BJ (cell line): ENCODE results near the gene PTGES. TPM values are rescaled to one million over a fixed set of nuclear protein-coding genes. Genes with fewer than 3 reads are reported as not detected.
"Not testable (repeated sequence)": the region's sequence is repeated elsewhere in the genome, so short reads cannot be mapped to it uniquely, and the experiment has no call there.

ENCODE experiments used
- CTCF ChIA-PET: fragments of 350-600 bp; formaldehyde crosslinking; extraction: SDS; loops from one replicate; lab custom pipeline; 2021; ENCODE audit warnings: antibody characterized with exemption, inconsistent platforms; lab: Yijun Ruan, JAX
- POLR2A ChIA-PET: fragments of 300-600 bp; sonication (Branson Sonifier 250); formaldehyde crosslinking; extraction: SDS; loops from one replicate; lab custom pipeline; 2021; ENCODE audit warnings: antibody characterized with exemption; lab: Charles Lee
- DNase-seq: peaks from one replicate; pipeline ENCODE4 v3.0.0-alpha.2; 2011; ENCODE audit warnings: low read depth
- H3K27me3 ChIP-seq: 2 replicates; pipeline ENCODE4 v1.6.0; 2011; ENCODE audit warnings: low read length; ENCODE audit not compliant: control insufficient read depth, insufficient read depth
- H3K36me3 ChIP-seq: 2 replicates; pipeline ENCODE4 v1.5.1; 2011; ENCODE audit warnings: low read length; ENCODE audit not compliant: control insufficient read depth, insufficient read depth
- H3K4me3 ChIP-seq: 2 replicates; pipeline ENCODE4 v1.5.1; 2011; ENCODE audit warnings: low read depth, mild to moderate bottlenecking, control low read depth, low read length
- CTCF ChIP-seq: IDR thresholded peaks from 2 replicates; pipeline ENCODE4 v1.5.1; 2011; ENCODE audit warnings: low read depth, mild to moderate bottlenecking, control low read depth, inconsistent platforms, low read length, moderate library complexity; ENCODE audit not compliant: insufficient read depth
- polyA plus RNA-seq: library from polyadenylated mRNA; depleted of rRNA; stranded (reverse); fragments of >200 nt; gene quantifications from 2 replicates; pipeline ENCODE4 v1.2.3, GENCODE V29; 2011

The PTGES gene
- polyA plus RNA-seq, 1 experiment: 16.4 TPM

- H3K36me3 ChIP-seq: no peaks in the 10 kb centered on the region
- TF ChIP-seq CTCF: no peak
- H3K4me3 ChIP-seq: peak overlapping the region; percentile 20; the same call in 1 of the 2 replicates
- no peaks in the 10 kb centered on the region for H3K27me3 ChIP-seq
- no peak for DNase-seq
- POLR2A ChIA-PET: interaction anchor here (1.2 kb wide), 1 partner anchor 14 kb away, joined by 3 read pairs; no protein-coding TSS in a partner anchor
- CTCF ChIA-PET: interaction anchor here (0.5 to 3.4 kb wide), 8 partner anchors 8 to 134 kb away, joined by 3 to 39 read pairs (median 4); partner anchors contain the start of gene ASB6
Observed at GRCh38 chr9:129776566-129776937, 23.7 kb upstream of the PTGES start.

- H3K27me3 ChIP-seq, H3K4me3 ChIP-seq, DNase-seq, H3K36me3 ChIP-seq, POLR2A ChIA-PET: not testable (repeated sequence)
- CTCF ChIA-PET: interaction anchor here (2.8 to 3.4 kb wide), 3 partner anchors 38 to 133 kb away, joined by 14 to 39 read pairs (median 20); partner anchors contain the start of gene ASB6
Observed at GRCh38 chr9:129776096-129776495, 23.3 kb upstream of the PTGES start.

DNA sequence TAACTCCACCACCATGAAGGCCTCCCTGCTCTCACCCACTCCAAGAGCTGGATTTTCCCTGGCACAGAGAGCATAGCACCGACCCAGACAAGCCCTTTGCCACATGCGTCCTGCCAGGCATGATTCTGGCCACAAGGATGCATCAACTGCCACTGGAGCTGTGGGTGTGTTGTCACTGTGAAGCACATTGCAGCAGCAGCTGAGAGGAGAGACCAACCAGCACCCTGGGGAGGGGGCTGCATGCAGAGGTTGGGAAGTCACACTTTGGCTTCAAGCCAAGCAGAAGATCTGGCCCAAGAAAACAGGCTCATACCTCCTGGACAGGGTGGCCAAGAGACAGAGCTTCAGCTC, 22.6 kb upstream of the PTGES start:
- DNase-seq: no peak
- H3K27me3 ChIP-seq: no peaks in the 10 kb centered on the region
- POLR2A ChIA-PET: no interaction called here
- CTCF ChIA-PET: interaction anchor here (0.9 to 3.4 kb wide), 2 partner anchors 8 to 37 kb away, joined by 3 to 39 read pairs; no protein-coding TSS in a partner anchor
- TF ChIP-seq CTCF: no peak
- no peak overlapping the region for H3K4me3 ChIP-seq
- H3K36me3 ChIP-seq: no peaks in the 10 kb centered on the region

- Histone ChIP-seq H3K36me3 (no peaks in the 10 kb centered on the region), H3K4me3 (no peak overlapping the region), H3K27me3 (no peaks in the 10 kb centered on the region)
- no peak for DNase-seq
- TF ChIP-seq CTCF: no peak
- ChIA-PET POLR2A (no interaction called here), CTCF (interaction anchor here (0.5 to 0.9 kb wide), 2 partner anchors 8 to 422 kb away, joined by 3 read pairs; no protein-coding TSS in a partner anchor)
Observed at GRCh38 chr9:129774791-129775447, 22.1 kb upstream of the PTGES start.

DNA sequence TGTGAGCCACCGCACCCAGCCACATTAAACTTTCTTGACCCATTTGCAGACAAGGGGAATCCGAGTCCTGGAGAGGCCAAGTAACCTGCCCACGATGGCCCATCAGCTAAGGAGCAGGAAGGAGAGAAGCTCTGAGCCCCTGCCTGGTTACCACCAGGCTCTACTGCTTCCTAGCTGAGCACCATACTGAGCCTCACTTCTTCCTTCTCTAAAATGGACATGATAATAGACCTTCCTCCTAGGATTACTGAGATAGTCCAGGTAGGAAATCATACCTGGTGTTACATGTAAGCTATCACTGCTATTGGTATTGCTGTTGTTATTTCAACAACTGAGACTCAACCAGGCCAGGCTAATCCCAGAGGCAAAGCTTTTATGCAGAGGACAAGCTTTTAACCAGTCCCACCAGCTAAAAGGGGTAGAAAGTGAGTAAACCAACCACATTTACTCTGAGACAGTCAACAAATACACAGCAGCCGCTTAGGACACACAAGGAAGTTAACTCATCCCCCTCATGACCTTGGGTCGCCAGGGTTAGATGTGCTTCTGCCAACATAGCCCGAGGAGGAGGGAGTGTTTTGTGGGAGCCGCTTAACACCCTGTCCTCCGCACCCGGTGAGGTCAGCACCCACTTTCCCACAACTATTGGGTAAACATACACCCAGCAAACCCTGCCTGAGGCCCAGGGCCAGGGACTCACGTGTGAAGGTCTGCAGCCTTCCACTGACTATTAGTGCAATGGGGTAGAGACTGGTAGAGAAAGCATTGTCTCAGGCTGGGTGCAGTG, 20.6 kb upstream of the PTGES start:
- POLR2A ChIA-PET: no interaction called here
- no peak for DNase-seq
- Histone ChIP-seq H3K27me3 (no peaks in the 10 kb centered on the region), H3K36me3 (no peaks in the 10 kb centered on the region), H3K4me3 (no peak overlapping the region)
- TF ChIP-seq CTCF: no peak
- CTCF ChIA-PET: interaction anchor here (3.7 kb wide), 1 partner anchor 36 kb away, joined by 15 read pairs; no protein-coding TSS in a partner anchor
